A673 (cell line): ENCODE results near the gene ULK4. TPM values are rescaled to one million over a fixed set of nuclear protein-coding genes. Genes with fewer than 3 reads are reported as not detected.

Experiments used
- BruUV-seq: library from RNA; stranded (reverse); fragments of 400-500 nt; replicated peaks from 2 replicates; lab custom pipeline; 2021; lab: Mats Ljungman, UMichigan
- CTCF ChIA-PET: fragments of 300-600 bp; sonication (Branson Sonifier 250); formaldehyde crosslinking; loops from one replicate; lab custom pipeline; 2022; ENCODE audit warnings: antibody characterized with exemption; lab: Charles Lee
- POLR2A ChIA-PET: fragments of 300-600 bp; sonication (Branson Sonifier 250); formaldehyde crosslinking; loops from one replicate; lab custom pipeline; 2022; ENCODE audit warnings: antibody characterized with exemption; ENCODE audit not compliant: low non-redundant PET; lab: Charles Lee
- DNase-seq: peaks from one replicate; pipeline ENCODE4 v3.0.0-alpha.2; 2015; ENCODE audit warnings: low spot score
- H3K27ac ChIP-seq: fragments of 200-600 bp; sonication (generic); 2 replicates; pipeline ENCODE4 v1.5.1; 2016; ENCODE audit warnings: mixed run types, low read depth, mild to moderate bottlenecking, mixed read lengths, antibody characterized with exemption, low read length; ENCODE audit not compliant: poor library complexity, severe bottlenecking
- H3K27me3 ChIP-seq: fragments of 200-600 bp; sonication (generic); replicated peaks from 2 replicates; pipeline ENCODE4 v1.6.1; 2017; ENCODE audit warnings: mixed run types, low read depth, mild to moderate bottlenecking, mixed read lengths, antibody characterized with exemption, low read length; ENCODE audit not compliant: insufficient read depth, poor library complexity
- H3K36me3 ChIP-seq: fragments of 200-600 bp; sonication (generic); 2 replicates; pipeline ENCODE4 v1.6.1; 2016; ENCODE audit warnings: mixed run types, mild to moderate bottlenecking, mixed read lengths, antibody characterized with exemption, low read length; ENCODE audit not compliant: insufficient read depth, poor library complexity, severe bottlenecking
- H3K4me1 ChIP-seq: fragments of 200-600 bp; sonication (generic); 2 replicates; pipeline ENCODE4 v1.6.1; 2017; ENCODE audit warnings: mixed run types, mild to moderate bottlenecking, mixed read lengths, antibody characterized with exemption, low read length; ENCODE audit not compliant: insufficient read depth, poor library complexity, severe bottlenecking
- H3K4me3 ChIP-seq: fragments of 200-600 bp; sonication (generic); 2 replicates; pipeline ENCODE4 v1.5.1; 2016; ENCODE audit warnings: low read depth, mixed run types, mild to moderate bottlenecking, mixed read lengths, low read length; ENCODE audit not compliant: poor library complexity, severe bottlenecking
- H3K9me3 ChIP-seq: fragments of 200-600 bp; sonication (generic); 2 replicates; pipeline ENCODE4 v1.6.1; 2016; ENCODE audit warnings: mixed run types, low read depth, mild to moderate bottlenecking, mixed read lengths, antibody characterized with exemption, low read length; ENCODE audit not compliant: poor library complexity, severe bottlenecking
- EZH2 ChIP-seq: fragments of 200-600 bp; sonication (generic); IDR thresholded peaks from 2 replicates; pipeline ENCODE4 v1.6.1; 2017; ENCODE audit warnings: borderline replicate concordance, low read depth, mild to moderate bottlenecking, mixed read lengths, antibody characterized with exemption, low read length; ENCODE audit not compliant: poor library complexity, severe bottlenecking
- intact Hi-C: fragments of 100-400 bp; cut with micrococcal nuclease; formaldehyde crosslinking; loops from one replicate; pipeline ENCODE4 v1.10.0; 2022; ENCODE audit not compliant: unreplicated experiment
- total RNA-seq: library from RNA; stranded (reverse); gene quantifications from 2 replicates; pipeline ENCODE4 v1.2.3, GENCODE V29; 2021
- TF ChIP-seq, protein P1 (sequence below): fragments of 300-800, 200-600 bp; sonication (generic); conservative IDR thresholded peaks from 2 replicates; pipeline ENCODE4 v1.5.1; 2017; ENCODE audit warnings: low read depth, mild to moderate bottlenecking, antibody characterized with exemption, low read length, moderate library complexity, mixed read lengths

Gene ULK4
- total RNA-seq, 1 experiment from 2014 or later = 7.4 TPM

GRCh38 chr3:41346698-41347270 lies 615.1 kb downstream of the ULK4 start:
- H3K9me3 ChIP-seq = no peaks in the 10 kb centered on the region
- ChIA-PET POLR2A (no interaction called here), CTCF (no interaction called here)
- intact Hi-C loops = no loop called here
- TF ChIP-seq, protein P1, sequence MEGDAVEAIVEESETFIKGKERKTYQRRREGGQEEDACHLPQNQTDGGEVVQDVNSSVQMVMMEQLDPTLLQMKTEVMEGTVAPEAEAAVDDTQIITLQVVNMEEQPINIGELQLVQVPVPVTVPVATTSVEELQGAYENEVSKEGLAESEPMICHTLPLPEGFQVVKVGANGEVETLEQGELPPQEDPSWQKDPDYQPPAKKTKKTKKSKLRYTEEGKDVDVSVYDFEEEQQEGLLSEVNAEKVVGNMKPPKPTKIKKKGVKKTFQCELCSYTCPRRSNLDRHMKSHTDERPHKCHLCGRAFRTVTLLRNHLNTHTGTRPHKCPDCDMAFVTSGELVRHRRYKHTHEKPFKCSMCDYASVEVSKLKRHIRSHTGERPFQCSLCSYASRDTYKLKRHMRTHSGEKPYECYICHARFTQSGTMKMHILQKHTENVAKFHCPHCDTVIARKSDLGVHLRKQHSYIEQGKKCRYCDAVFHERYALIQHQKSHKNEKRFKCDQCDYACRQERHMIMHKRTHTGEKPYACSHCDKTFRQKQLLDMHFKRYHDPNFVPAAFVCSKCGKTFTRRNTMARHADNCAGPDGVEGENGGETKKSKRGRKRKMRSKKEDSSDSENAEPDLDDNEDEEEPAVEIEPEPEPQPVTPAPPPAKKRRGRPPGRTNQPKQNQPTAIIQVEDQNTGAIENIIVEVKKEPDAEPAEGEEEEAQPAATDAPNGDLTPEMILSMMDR = no peak
- TF ChIP-seq EZH2 = no peak
- no peaks in the 10 kb centered on the region for H3K36me3 ChIP-seq
- H3K4me1 ChIP-seq = no peaks in the 10 kb centered on the region
- no peak overlapping the region for H3K27ac ChIP-seq
- no peak overlapping the region for H3K4me3 ChIP-seq
- H3K27me3 ChIP-seq = no peaks in the 10 kb centered on the region
- no TSS peak for BruUV-seq
- no peak for DNase-seq

DNA sequence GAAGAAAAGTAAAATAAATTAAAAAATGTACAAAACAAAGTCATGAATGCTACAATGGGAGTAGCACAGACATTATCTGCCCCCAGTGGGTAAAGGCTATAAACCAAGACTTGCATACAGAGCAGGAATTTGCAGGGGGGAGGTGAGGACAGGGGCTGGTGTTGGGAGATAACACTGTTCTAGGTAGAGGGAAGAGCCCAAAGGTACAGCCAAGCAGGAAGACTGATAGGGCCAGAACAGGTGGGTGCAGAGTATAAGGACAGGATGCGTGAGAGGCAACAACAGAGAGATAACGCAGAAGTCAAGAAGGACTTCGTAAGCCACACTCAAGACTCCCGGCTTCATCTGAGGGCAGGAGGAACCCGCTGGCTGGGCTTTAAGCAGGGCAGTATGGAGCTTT lies 616.1 kb downstream of the ULK4 start:
- POLR2A ChIA-PET = no interaction called here
- H3K4me1 ChIP-seq = no peaks in the 10 kb centered on the region
- no peak for DNase-seq
- intact Hi-C loops = no loop called here
- no peaks in the 10 kb centered on the region for H3K27me3 ChIP-seq
- no peaks in the 10 kb centered on the region for H3K9me3 ChIP-seq
- H3K36me3 ChIP-seq = no peaks in the 10 kb centered on the region
- no peak overlapping the region for H3K4me3 ChIP-seq
- TF ChIP-seq, protein P1 = no peak
- TF ChIP-seq EZH2 = no peak
- no peak overlapping the region for H3K27ac ChIP-seq
- CTCF ChIA-PET = no interaction called here
- BruUV-seq = no TSS peak

- H3K36me3 ChIP-seq = no peaks in the 10 kb centered on the region
- no peak for DNase-seq
- intact Hi-C loops = no loop called here
- no peaks in the 10 kb centered on the region for H3K27me3 ChIP-seq
- no peak for TF ChIP-seq EZH2
- TF ChIP-seq, protein P1 = no peak
- H3K9me3 ChIP-seq = no peaks in the 10 kb centered on the region
- H3K27ac ChIP-seq = no peak overlapping the region
- ChIA-PET POLR2A (no interaction called here), CTCF (no interaction called here)
- no TSS peak for BruUV-seq
- no peaks in the 10 kb centered on the region for H3K4me1 ChIP-seq
- H3K4me3 ChIP-seq = no peak overlapping the region
These were observed 622.1 kb downstream of the ULK4 start for GRCh38 chr3:41339758-41340157.
